WTC11 (cell line): ENCODE measurements around the gene HMGCL. TPM values are rescaled to one million over a fixed set of nuclear protein-coding genes. Genes with fewer than 3 reads are reported as not detected.

Experiments
- ATAC-seq: fragments of 200-7000 bp; cut with Tn5 transposase; 2 replicates; pipeline ENCODE4 v1.10.0; 2021; ENCODE audit warnings: mild to moderate bottlenecking, moderate library complexity
- CTCF ChIA-PET: fragments of 300-600 bp; sonication (Branson Sonifier 250); formaldehyde crosslinking; loops from one replicate; lab custom pipeline; 2021; ENCODE audit warnings: antibody characterized with exemption; lab: Charles Lee
- POLR2A ChIA-PET: fragments of 350-600 bp; sonication (Branson Sonifier 250); formaldehyde crosslinking; loops from one replicate; lab custom pipeline; 2021; ENCODE audit warnings: antibody characterized with exemption; lab: Charles Lee
- DNase-seq: peaks from one replicate; pipeline ENCODE4 v3.0.0; 2021; ENCODE audit warnings: low spot score
- H3K27ac Mint-ChIP-seq: 2 replicates; pipeline ENCODE4 v1.8.0; 2021; ENCODE audit warnings: mixed read lengths
- H3K27me3 Mint-ChIP-seq: 2 replicates; pipeline ENCODE4 v1.8.0; 2021; ENCODE audit warnings: low read depth, mild to moderate bottlenecking, moderate library complexity, mixed read lengths
- H3K36me3 Mint-ChIP-seq: 2 replicates; pipeline ENCODE4 v1.8.0; 2021; ENCODE audit warnings: mixed read lengths
- H3K4me1 Mint-ChIP-seq: 2 replicates; pipeline ENCODE4 v1.8.0; 2022; ENCODE audit warnings: mixed read lengths
- H3K4me3 Mint-ChIP-seq: 2 replicates; pipeline ENCODE4 v1.8.0; 2021; ENCODE audit warnings: mild to moderate bottlenecking, moderate library complexity, mixed read lengths
- H3K9me3 Mint-ChIP-seq: 2 replicates; pipeline ENCODE4 v1.8.0; 2021; ENCODE audit warnings: mixed read lengths
- ATF2 ChIP-seq: sonication (generic); formaldehyde crosslinking; IDR thresholded peaks from 2 replicates; pipeline ENCODE4 v1.8.1; 2022; ENCODE audit warnings: low read depth, missing genetic modification reagents, borderline replicate concordance
- FOXK1 ChIP-seq: sonication (generic); formaldehyde crosslinking; IDR thresholded peaks from 2 replicates; pipeline ENCODE4 v1.8.0; 2022; ENCODE audit warnings: mild to moderate bottlenecking, moderate library complexity, missing genetic modification reagents
- GABPB1 ChIP-seq: sonication (generic); formaldehyde crosslinking; IDR thresholded peaks from 2 replicates; pipeline ENCODE4 v1.8.1; 2023; ENCODE audit warnings: mild to moderate bottlenecking, missing genetic modification reagents
- GTF2I ChIP-seq: fragments of 250-450 bp; sonication (Bioruptor Pico); conservative IDR thresholded peaks from 2 replicates; pipeline ENCODE4 v1.4.0; 2021; ENCODE audit warnings: mild to moderate bottlenecking
- IRF2 ChIP-seq: sonication (generic); formaldehyde crosslinking; IDR thresholded peaks from 2 replicates; pipeline ENCODE4 v1.8.0; 2022; ENCODE audit warnings: low read depth, missing genetic modification reagents, borderline replicate concordance
- JUN ChIP-seq: sonication (generic); formaldehyde crosslinking; IDR thresholded peaks from 2 replicates; pipeline ENCODE4 v1.8.0; 2023; ENCODE audit warnings: mild to moderate bottlenecking, missing genetic modification reagents
- MAX ChIP-seq: sonication (generic); formaldehyde crosslinking; IDR thresholded peaks from 2 replicates; pipeline ENCODE4 v1.8.0; 2022; ENCODE audit warnings: mild to moderate bottlenecking, missing genetic modification reagents
- NFE2L1 ChIP-seq: sonication (generic); formaldehyde crosslinking; IDR thresholded peaks from 2 replicates; pipeline ENCODE4 v1.8.1; 2023; ENCODE audit warnings: missing genetic modification reagents
- NFYB ChIP-seq: sonication (generic); formaldehyde crosslinking; conservative IDR thresholded peaks from 2 replicates; pipeline ENCODE4 v1.8.0; 2022; ENCODE audit warnings: low read depth, missing genetic modification reagents
- NR2C2 ChIP-seq: sonication (generic); formaldehyde crosslinking; IDR thresholded peaks from 2 replicates; pipeline ENCODE4 v1.8.0; 2022; ENCODE audit warnings: mild to moderate bottlenecking, missing genetic modification reagents
- SOX15 ChIP-seq: fragments of 250-450 bp; sonication (Bioruptor Pico); IDR thresholded peaks from 2 replicates; pipeline ENCODE4 v1.9.0; 2021; ENCODE audit warnings: mild to moderate bottlenecking
- TCF7 ChIP-seq: sonication (generic); formaldehyde crosslinking; IDR thresholded peaks from 2 replicates; pipeline ENCODE4 v1.8.0; 2022; ENCODE audit warnings: mild to moderate bottlenecking, low read depth, missing genetic modification reagents, moderate library complexity
- TEAD4 ChIP-seq: sonication (generic); formaldehyde crosslinking; IDR thresholded peaks from 2 replicates; pipeline ENCODE4 v1.8.0; 2022; ENCODE audit warnings: mild to moderate bottlenecking, missing genetic modification reagents
- TP53 ChIP-seq: sonication (generic); formaldehyde crosslinking; IDR thresholded peaks from 2 replicates; pipeline ENCODE4 v1.8.1; 2023; ENCODE audit warnings: mild to moderate bottlenecking, missing genetic modification reagents
- ZNF219 ChIP-seq: sonication (generic); formaldehyde crosslinking; IDR thresholded peaks from 2 replicates; pipeline ENCODE4 v1.8.0; 2023; ENCODE audit warnings: missing genetic modification reagents, mild to moderate bottlenecking, borderline replicate concordance
- ZNF396 ChIP-seq: fragments of 250-450 bp; sonication (Bioruptor Pico); IDR thresholded peaks from 2 replicates; pipeline ENCODE4 v1.8.0; 2021; ENCODE audit warnings: mild to moderate bottlenecking, moderate library complexity, borderline replicate concordance
- ZNF416 ChIP-seq: fragments of 250-450 bp; sonication (Bioruptor Pico); IDR thresholded peaks from 2 replicates; pipeline ENCODE4 v1.9.0; 2021; ENCODE audit warnings: mild to moderate bottlenecking, inconsistent platforms
- ZNF423 ChIP-seq: fragments of 250-450 bp; sonication (Bioruptor Pico); IDR thresholded peaks from 2 replicates; pipeline ENCODE4 v2.1.2; 2022; ENCODE audit warnings: mild to moderate bottlenecking, moderate library complexity
- total RNA-seq: library from RNA; stranded (reverse); gene quantifications from 3 replicates; pipeline ENCODE4 v1.2.3, GENCODE V29; 2021
- TF ChIP-seq, protein P1 (sequence below): sonication (generic); formaldehyde crosslinking; IDR thresholded peaks from 2 replicates; pipeline ENCODE4 v1.8.1; 2023; ENCODE audit warnings: mild to moderate bottlenecking, missing genetic modification reagents, moderate library complexity
- TF ChIP-seq, protein P2 (sequence below): sonication (generic); formaldehyde crosslinking; IDR thresholded peaks from 2 replicates; pipeline ENCODE4 v1.8.1; 2023; ENCODE audit warnings: mild to moderate bottlenecking, missing genetic modification reagents
- TF ChIP-seq, protein P3 (sequence below): sonication (generic); formaldehyde crosslinking; IDR thresholded peaks from 2 replicates; pipeline ENCODE4 v1.8.1; 2022; ENCODE audit warnings: mild to moderate bottlenecking, missing genetic modification reagents, moderate library complexity, borderline replicate concordance
- TF ChIP-seq, protein P4 (sequence below): fragments of 200-600 bp; IDR thresholded peaks from 2 replicates; pipeline ENCODE4 v1.8.0; 2022; ENCODE audit warnings: antibody characterized with exemption
- TF ChIP-seq, protein P5 (sequence below): fragments of 250-450 bp; sonication (Bioruptor Pico); IDR thresholded peaks from 2 replicates; pipeline ENCODE4 v2.1.2; 2022; ENCODE audit warnings: mild to moderate bottlenecking, moderate library complexity
- TF ChIP-seq, protein P6 (sequence below): sonication (generic); formaldehyde crosslinking; IDR thresholded peaks from 2 replicates; pipeline ENCODE4 v1.8.1; 2022; ENCODE audit warnings: mild to moderate bottlenecking, moderate library complexity, missing genetic modification reagents
- TF ChIP-seq, protein P7 (sequence below): fragments of 250-450 bp; sonication (Bioruptor Pico); IDR thresholded peaks from 2 replicates; pipeline ENCODE4 v1.9.0; 2021; ENCODE audit warnings: mild to moderate bottlenecking

The HMGCL gene
- total RNA-seq, 1 experiment from 2014 or later = 22.7 TPM

GRCh38 chr1:23776217-23776616 lies 49.0 kb downstream of the HMGCL start (continued):
- TF ChIP-seq, protein P1, sequence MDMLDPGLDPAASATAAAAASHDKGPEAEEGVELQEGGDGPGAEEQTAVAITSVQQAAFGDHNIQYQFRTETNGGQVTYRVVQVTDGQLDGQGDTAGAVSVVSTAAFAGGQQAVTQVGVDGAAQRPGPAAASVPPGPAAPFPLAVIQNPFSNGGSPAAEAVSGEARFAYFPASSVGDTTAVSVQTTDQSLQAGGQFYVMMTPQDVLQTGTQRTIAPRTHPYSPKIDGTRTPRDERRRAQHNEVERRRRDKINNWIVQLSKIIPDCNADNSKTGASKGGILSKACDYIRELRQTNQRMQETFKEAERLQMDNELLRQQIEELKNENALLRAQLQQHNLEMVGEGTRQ (CRISPR knock-in tag) = no peak
- TF ChIP-seq TEAD4 (CRISPR knock-in tag) = no peak
- TF ChIP-seq NFYB (CRISPR knock-in tag) = no peak
- no peak for TF ChIP-seq FOXK1 (CRISPR knock-in tag)
- TF ChIP-seq ZNF423 (CRISPR knock-in tag) = no peak
- no peak for TF ChIP-seq SOX15 (CRISPR knock-in tag)
- TF ChIP-seq, protein P2, sequence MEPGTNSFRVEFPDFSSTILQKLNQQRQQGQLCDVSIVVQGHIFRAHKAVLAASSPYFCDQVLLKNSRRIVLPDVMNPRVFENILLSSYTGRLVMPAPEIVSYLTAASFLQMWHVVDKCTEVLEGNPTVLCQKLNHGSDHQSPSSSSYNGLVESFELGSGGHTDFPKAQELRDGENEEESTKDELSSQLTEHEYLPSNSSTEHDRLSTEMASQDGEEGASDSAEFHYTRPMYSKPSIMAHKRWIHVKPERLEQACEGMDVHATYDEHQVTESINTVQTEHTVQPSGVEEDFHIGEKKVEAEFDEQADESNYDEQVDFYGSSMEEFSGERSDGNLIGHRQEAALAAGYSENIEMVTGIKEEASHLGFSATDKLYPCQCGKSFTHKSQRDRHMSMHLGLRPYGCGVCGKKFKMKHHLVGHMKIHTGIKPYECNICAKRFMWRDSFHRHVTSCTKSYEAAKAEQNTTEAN (CRISPR knock-in tag) = no peak
- TF ChIP-seq, protein P3, sequence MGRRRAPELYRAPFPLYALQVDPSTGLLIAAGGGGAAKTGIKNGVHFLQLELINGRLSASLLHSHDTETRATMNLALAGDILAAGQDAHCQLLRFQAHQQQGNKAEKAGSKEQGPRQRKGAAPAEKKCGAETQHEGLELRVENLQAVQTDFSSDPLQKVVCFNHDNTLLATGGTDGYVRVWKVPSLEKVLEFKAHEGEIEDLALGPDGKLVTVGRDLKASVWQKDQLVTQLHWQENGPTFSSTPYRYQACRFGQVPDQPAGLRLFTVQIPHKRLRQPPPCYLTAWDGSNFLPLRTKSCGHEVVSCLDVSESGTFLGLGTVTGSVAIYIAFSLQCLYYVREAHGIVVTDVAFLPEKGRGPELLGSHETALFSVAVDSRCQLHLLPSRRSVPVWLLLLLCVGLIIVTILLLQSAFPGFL = no peak
- no peak for TF ChIP-seq MAX (CRISPR knock-in tag)
- no peak for TF ChIP-seq IRF2 (CRISPR knock-in tag)
- no peak for TF ChIP-seq NFE2L1 (CRISPR knock-in tag)

GRCh38 chr1:23774174-23774880 lies 50.9 kb downstream of the HMGCL start:
- ChIA-PET POLR2A (interaction anchor here (0.6 kb wide), 1 partner anchor 299 kb away, joined by 3 read pairs; no protein-coding TSS in a partner anchor), CTCF (interaction anchor here (0.8 to 2.0 kb wide), 3 partner anchors 22 to 142 kb away, joined by 3 to 5 read pairs (median 3); partner anchors contain the start of gene GALE)
- no peaks in the 10 kb centered on the region for H3K27me3 Mint-ChIP-seq
- DNase-seq (no peak), ATAC-seq (no peak)
- H3K27ac Mint-ChIP-seq = no peak overlapping the region; the same call in 1 of the 2 replicates
- H3K4me3 Mint-ChIP-seq = no peak overlapping the region
- H3K4me1 Mint-ChIP-seq = peaks cover 14% of the 10 kb centered on the region
- H3K36me3 Mint-ChIP-seq = no peaks in the 10 kb centered on the region
- no peaks in the 10 kb centered on the region for H3K9me3 Mint-ChIP-seq
- TF ChIP-seq, protein P4, sequence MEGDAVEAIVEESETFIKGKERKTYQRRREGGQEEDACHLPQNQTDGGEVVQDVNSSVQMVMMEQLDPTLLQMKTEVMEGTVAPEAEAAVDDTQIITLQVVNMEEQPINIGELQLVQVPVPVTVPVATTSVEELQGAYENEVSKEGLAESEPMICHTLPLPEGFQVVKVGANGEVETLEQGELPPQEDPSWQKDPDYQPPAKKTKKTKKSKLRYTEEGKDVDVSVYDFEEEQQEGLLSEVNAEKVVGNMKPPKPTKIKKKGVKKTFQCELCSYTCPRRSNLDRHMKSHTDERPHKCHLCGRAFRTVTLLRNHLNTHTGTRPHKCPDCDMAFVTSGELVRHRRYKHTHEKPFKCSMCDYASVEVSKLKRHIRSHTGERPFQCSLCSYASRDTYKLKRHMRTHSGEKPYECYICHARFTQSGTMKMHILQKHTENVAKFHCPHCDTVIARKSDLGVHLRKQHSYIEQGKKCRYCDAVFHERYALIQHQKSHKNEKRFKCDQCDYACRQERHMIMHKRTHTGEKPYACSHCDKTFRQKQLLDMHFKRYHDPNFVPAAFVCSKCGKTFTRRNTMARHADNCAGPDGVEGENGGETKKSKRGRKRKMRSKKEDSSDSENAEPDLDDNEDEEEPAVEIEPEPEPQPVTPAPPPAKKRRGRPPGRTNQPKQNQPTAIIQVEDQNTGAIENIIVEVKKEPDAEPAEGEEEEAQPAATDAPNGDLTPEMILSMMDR = no peak
- no peak for TF ChIP-seq ZNF219 (CRISPR knock-in tag)
- TF ChIP-seq NR2C2 (CRISPR knock-in tag) = no peak
- TF ChIP-seq, protein P5, sequence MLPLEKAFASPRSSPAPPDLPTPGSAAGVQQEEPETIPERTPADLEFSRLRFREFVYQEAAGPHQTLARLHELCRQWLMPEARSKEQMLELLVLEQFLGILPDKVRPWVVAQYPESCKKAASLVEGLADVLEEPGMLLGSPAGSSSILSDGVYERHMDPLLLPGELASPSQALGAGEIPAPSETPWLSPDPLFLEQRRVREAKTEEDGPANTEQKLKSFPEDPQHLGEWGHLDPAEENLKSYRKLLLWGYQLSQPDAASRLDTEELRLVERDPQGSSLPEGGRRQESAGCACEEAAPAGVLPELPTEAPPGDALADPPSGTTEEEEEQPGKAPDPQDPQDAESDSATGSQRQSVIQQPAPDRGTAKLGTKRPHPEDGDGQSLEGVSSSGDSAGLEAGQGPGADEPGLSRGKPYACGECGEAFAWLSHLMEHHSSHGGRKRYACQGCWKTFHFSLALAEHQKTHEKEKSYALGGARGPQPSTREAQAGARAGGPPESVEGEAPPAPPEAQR (CRISPR knock-in tag) = no peak
- TF ChIP-seq ATF2 (CRISPR knock-in tag) = no peak
- TF ChIP-seq TP53 = no peak
- TF ChIP-seq ZNF416 (CRISPR knock-in tag) = no peak
- TF ChIP-seq ZNF396 (CRISPR knock-in tag) = no peak
- TF ChIP-seq, protein P3 = no peak
- TF ChIP-seq GTF2I (CRISPR knock-in tag) = no peak
- TF ChIP-seq ZNF423 (CRISPR knock-in tag) = no peak
- no peak for TF ChIP-seq GABPB1
- no peak for TF ChIP-seq JUN
- no peak for TF ChIP-seq TCF7 (CRISPR knock-in tag)
- TF ChIP-seq, protein P6, sequence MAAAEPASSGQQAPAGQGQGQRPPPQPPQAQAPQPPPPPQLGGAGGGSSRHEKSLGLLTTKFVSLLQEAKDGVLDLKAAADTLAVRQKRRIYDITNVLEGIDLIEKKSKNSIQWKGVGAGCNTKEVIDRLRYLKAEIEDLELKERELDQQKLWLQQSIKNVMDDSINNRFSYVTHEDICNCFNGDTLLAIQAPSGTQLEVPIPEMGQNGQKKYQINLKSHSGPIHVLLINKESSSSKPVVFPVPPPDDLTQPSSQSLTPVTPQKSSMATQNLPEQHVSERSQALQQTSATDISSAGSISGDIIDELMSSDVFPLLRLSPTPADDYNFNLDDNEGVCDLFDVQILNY (CRISPR knock-in tag) = no peak
- TF ChIP-seq, protein P7, sequence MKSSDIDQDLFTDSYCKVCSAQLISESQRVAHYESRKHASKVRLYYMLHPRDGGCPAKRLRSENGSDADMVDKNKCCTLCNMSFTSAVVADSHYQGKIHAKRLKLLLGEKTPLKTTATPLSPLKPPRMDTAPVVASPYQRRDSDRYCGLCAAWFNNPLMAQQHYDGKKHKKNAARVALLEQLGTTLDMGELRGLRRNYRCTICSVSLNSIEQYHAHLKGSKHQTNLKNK = no peak
